GM21390 (cell line): ENCODE measurements around the gene MIEF1.
"Not testable (repeated sequence)": the region's sequence is repeated elsewhere in the genome, so short reads cannot be mapped to it uniquely, and the experiment has no call there.

Source experiments
- ATAC-seq: cut with Tn5 transposase; IDR thresholded peaks from one replicate; pipeline ENCODE4 v1.9.1; 2021; ENCODE audit not compliant: unreplicated experiment

MIEF1 gene

GRCh38 chr22:39512026-39512425 lies 9.9 kb downstream of the MIEF1 start:
- no peak for ATAC-seq

GRCh38 chr22:39513791-39514190 lies 11.7 kb downstream of the MIEF1 start:
- ATAC-seq = no peak

DNA sequence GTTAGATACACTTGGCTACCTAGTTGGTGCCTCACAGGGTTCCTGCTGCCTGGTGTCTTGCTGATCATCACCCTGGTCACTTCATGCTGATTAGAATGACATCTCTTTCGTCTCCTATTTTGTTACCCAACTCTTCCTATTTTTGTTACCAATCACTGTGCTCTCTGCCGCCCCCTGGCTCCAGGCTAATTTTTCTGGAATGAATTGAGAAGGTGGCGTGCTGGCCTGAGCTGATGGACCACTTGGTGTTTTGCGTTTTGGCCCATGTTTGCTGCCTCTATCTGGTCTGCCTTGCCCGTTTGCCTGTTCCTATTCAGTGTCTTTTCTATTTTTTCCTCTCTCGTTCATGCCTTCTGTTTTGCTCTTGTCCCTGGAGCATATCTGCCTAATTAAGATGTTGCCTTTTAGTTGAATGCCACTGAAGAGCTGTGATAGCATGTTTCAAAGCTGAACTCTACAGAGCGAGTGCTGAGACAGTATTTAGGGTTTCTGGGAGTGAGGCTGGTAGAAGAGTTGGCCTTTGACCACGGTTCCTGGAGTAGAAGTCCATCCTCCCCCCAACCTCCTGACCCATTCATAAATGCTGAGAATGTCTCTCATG lies 12.4 kb downstream of the MIEF1 start:
- no peak for ATAC-seq

- ATAC-seq = no peak
These were observed 13.4 kb downstream of the MIEF1 start for GRCh38 chr22:39515266-39516050.

DNA sequence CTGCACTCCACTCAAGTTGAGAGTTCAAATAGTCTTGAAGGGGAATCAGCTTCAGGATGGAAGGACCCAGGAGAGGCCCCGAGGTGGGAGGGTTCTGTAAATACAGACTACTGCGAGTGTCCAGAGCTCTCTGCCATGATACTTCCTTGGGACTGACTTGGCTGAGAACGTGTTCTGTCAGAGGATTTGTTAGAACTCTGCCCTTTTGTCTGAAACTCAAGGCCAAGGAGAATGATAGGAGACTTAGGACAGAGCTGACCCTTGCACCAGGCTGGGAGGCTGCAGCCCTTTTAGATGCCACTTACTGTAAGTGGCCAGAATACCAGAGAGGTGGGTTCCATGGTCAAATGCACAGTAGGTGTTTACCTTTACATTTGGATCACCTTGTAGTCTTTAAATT lies 15.4 kb downstream of the MIEF1 start:
- no peak for ATAC-seq

DNA sequence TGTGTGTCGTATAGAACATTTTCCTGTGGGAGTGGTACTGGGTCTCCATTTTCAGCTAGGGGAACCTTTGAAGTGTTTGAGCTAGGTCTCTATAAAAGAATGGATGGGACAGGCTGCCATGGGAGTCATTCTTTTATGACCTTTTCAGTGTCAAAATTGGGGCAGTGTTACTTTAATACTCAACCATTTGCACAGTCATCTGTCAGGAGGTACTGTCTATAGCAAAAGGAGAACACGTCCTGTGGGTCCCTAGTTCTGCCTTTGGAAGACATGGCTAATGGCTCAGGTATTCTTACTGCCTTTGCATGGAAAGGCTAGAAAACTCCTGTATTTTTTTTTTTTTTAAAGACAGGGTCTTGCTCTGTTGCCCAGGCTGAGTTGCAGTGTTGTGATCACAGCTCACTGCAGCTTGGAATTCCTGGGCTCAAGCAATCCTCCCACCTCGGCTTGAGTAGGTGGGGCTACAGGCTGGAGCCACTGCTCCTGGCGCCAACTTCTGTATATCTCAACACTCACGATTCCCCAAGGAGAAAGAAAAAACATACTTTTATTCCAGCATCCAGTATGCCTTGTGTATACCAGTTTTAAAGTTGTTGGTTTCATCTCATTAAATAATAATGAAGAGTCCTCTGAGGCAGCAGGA lies 16.2 kb downstream of the MIEF1 start:
- ATAC-seq = no peak

GRCh38 chr22:39518996-39519680 lies 17.0 kb downstream of the MIEF1 start:
- ATAC-seq = no peak

DNA sequence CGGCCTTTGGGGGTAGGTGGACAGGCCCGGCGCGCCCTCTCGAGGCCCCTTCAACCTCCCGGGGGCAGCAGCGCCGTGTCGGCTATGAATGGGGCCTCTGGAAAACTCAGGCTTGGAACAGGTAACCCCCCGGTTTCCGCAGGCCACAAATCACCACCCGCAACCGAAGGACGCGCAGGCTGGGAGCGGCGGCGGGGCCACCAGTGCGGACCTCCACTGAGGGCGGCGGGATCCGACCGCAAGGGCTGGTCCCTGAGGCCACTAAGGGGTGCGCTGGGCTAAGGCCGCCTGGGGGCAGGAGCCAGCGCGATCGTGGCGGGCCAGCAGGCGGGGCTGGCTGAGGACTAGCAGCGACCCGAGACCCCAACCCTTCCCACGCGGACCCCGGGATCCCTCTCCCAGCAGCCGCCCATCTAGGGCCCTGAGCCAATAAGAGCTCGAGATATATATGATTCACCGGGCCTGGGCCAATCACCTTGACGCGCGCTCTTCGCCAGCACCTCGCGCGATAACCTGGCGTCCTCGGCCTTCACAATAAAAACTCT lies 17.7 kb downstream of the MIEF1 start:
- peak; percentile 71 for ATAC-seq

DNA sequence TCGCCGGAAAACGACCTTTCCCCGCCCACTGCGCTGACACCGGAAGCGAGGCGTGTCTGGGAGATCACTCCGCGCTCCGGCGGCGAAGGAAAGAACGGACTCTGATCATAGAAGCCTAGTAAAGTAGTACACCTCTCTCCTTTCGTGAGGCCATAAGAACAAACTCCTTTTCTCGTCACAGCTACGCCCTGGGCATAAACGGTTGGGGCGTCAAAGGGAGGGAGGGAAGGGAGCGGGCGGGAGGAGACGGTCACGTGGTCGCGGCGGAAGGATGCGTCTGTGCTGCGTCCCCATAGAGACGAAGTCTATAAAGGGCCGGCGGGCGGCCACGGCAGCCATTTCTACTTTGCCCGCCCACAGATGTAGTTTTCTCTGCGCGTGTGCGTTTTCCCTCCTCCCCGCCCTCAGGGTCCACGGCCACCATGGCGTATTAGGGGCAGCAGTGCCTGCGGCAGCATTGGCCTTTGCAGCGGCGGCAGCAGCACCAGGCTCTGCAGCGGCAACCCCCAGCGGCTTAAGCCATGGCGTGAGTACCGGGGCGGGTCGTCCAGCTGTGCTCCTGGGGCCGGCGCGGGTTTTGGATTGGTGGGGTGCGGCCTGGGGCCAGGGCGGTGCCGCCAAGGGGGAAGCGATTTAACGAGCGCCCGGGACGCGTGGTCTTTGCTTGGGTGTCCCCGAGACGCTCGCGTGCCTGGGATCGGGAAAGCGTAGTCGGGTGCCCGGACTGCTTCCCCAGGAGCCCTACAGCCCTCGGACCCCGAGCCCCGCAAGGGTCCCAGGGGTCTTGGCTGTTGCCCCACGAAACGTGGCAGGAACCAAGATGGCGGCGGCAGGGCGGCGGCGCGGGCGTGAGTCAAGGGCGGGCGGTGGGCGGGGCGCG lies 18.4 kb downstream of the MIEF1 start, which contains the start of gene ATF4:
ATF4 (plus strand) TSS at position 337 of the 880 bp plus-strand sequence. CDS start 884 bp downstream, outside the sequence.
- ATAC-seq = peak; percentile 33

DNA sequence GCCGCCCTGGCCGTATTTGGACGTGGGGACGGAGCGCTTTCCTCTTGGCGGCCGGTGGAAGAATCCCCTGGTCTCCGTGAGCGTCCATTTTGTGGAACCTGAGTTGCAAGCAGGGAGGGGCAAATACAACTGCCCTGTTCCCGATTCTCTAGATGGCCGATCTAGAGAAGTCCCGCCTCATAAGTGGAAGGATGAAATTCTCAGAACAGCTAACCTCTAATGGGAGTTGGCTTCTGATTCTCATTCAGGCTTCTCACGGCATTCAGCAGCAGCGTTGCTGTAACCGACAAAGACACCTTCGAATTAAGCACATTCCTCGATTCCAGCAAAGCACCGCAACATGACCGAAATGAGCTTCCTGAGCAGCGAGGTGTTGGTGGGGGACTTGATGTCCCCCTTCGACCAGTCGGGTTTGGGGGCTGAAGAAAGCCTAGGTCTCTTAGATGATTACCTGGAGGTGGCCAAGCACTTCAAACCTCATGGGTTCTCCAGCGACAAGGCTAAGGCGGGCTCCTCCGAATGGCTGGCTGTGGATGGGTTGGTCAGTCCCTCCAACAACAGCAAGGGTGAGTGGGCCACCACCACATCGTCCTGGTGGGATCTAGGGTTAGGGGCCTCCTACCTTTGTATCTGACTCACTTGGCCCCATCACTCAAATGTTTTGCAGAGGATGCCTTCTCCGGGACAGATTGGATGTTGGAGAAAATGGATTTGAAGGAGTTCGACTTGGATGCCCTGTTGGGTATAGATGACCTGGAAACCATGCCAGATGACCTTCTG lies 19.2 kb downstream of the MIEF1 start:
- not testable (repeated sequence) for ATAC-seq

- not testable (repeated sequence) for ATAC-seq
These were observed 20.0 kb downstream of the MIEF1 start for GRCh38 chr22:39522091-39522490.

- no peak for ATAC-seq
These were observed 20.6 kb downstream of the MIEF1 start for GRCh38 chr22:39522567-39523300.

GRCh38 chr22:39524089-39524752 lies 22.1 kb downstream of the MIEF1 start:
- ATAC-seq = no peak

DNA sequence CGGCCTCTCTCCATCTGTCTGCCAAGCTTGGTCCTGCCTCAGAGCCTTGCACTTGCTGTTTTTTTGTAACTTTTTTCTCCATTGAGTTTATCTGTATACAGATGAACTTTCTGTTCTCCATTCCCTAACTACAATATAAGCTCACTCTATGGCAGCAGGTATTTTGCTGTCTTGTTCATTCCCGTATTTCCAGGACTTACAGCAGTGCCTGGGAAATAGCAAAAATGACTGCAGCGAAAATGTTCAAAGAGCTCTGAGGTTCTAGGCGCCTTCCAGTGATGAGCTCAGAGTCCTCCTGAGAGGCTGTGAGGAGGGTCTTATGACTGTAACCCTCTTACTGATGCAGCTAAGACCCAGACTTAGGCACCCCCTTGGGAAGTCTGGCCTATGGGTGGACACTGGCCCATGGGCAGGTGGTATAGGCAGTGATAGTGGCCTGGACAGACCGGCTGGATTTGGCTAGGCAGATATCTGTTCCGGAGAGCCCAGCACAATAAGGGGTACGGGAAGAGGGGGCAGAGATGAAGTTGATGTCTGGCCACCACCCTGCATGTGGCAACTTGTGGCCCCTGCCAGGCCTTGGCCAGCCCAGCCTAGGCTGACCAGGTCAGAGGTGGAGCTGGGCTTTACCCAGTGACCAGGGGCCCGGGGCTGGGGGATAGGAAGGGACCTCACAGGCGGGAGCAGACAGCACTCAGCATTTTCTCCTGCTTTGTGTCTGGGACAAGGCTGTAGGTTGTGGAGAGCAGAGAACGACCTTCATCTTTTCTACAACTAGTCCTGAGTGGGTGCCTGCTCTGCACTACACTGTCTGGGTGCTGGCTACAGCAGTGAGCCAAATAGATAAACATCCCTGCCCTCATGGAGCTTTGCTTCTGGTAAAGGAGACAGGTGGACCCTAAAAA lies 22.9 kb downstream of the MIEF1 start:
- no peak for ATAC-seq

- ATAC-seq = no peak
These were observed 23.5 kb downstream of the MIEF1 start for GRCh38 chr22:39525658-39525975.

DNA sequence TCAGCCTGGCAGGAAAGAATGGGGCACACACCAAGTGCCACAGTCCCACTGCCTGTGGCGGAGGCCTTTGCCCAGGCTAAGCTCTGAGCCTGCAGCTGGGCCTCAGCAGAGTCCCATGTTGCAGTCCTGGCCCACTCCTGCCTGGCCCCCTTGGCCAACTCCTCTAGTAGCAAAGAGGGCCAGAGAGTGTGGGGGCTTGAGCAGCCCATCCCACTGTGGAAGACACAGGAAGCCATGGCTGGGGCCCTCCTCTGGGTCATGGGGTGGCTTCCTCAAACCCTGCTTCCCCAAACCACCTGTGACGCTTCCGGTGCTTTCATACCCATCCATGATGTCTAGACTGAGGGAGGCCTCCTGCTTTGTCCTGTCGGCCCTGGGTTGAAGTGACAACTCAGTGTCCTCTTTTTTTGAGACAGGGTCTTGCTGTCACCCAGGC lies 24.7 kb downstream of the MIEF1 start:
- ATAC-seq = no peak

DNA sequence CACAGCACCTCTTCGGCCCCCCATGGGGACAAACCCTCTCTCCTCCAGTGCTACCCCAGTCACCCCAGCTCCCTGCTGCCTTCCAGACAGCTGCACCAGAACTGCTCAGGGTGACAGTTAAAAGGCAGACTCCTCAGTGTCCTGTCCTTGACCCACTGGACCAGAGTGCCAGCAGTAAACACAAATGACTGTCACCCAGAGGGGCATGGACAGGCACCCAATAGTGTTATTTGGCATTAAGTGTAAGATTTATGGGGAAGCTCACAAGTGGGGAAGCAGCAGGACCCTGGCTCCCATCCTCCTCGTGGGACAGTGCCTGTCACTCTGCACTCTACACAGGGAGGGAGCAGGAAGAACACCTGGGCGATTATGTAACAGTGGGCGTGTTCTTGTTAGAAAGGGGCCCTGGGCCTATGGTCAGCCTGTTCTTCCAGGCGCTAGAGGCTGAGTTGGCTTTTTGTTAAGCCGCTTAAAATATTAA lies 25.4 kb downstream of the MIEF1 start:
- ATAC-seq = no peak
